Measurements from ENCODE around the gene DAP.
"Not testable (repeated sequence)": the region's sequence is repeated elsewhere in the genome, so short reads cannot be mapped to it uniquely, and the experiment has no call there.

- not testable (repeated sequence) for TF ChIP-seq CTCF (IDR thresholded peaks at IDR 0.05; ENCODE audit: insufficient read depth, low read length, poor library complexity, severe bottlenecking); EZH2phosphoT487 (conservative IDR thresholded peaks at IDR 0.05; ENCODE audit: low read length)
Observed at GRCh38 chr5:10664180-10664769, 96.8 kb downstream of the DAP start.

Measured in SU-DHL-6 (cell line).